B cell (primary cell): ENCODE results near the gene CLSTN2. TPM values are rescaled to one million over a fixed set of nuclear protein-coding genes. Genes with fewer than 3 reads are reported as not detected.

Source experiments
- ATAC-seq: fragments of 200-7000 bp; cut with Tn5 transposase; one replicate; pipeline ENCODE4 v1.10.0; 2021; ENCODE audit warnings: low read depth, mild to moderate bottlenecking, moderate number of reproducible peaks, moderate library complexity
- CTCF ChIA-PET: fragments of 350-600 bp; sonication (Branson Sonifier 250); formaldehyde crosslinking; loops from one replicate; lab custom pipeline; 2021; ENCODE audit warnings: antibody characterized with exemption, inconsistent platforms; lab: Charles Lee
- POLR2A ChIA-PET: fragments of 350-600 bp; sonication (Branson Sonifier 250); formaldehyde crosslinking; loops from one replicate; lab custom pipeline; 2021; ENCODE audit warnings: antibody characterized with exemption; lab: Charles Lee
- DNase-seq: peaks from one replicate; pipeline ENCODE4 v3.0.0; 2013
- H2AFZ ChIP-seq: 2 replicates; pipeline ENCODE4 v1.6.1; 2012; ENCODE audit warnings: mild to moderate bottlenecking, low read depth, low read length; ENCODE audit not compliant: insufficient read depth, poor library complexity, severe bottlenecking
- H3K27ac ChIP-seq, 2 donors: 1 replicate in 1 of 2; 2 replicates in 1 of 2; pipeline ENCODE4 v1.5.1; 2012 to 2013; ENCODE audit warnings: low read length in 2 of 2, mild to moderate bottlenecking in 2 of 2, moderate library complexity in 1 of 2
- H3K27me3 ChIP-seq, 4 experiments: fragments of 200-600 bp in 1 of 4; sonication (generic) in 1 of 4; replicated peaks in 1 of 4; 1 replicate in 2 of 4; 2 replicates in 2 of 4; pipeline versions ENCODE4 v1.6.1 to v1.7.0; 2013 to 2016; ENCODE audit warnings: low read length in 3 of 4, mild to moderate bottlenecking in 2 of 4, mixed read lengths in 1 of 4, moderate library complexity in 1 of 4; ENCODE audit not compliant: insufficient read depth in 4 of 4, control insufficient read depth in 3 of 4; ENCODE audit errors: control extremely low read depth in 1 of 4
- H3K36me3 ChIP-seq, 2 experiments: replicated peaks in 1 of 2; 1 replicate in 1 of 2; 2 replicates in 1 of 2; pipeline versions ENCODE4 v1.6.1 to v1.7.1; 2013; ENCODE audit warnings: low read length in 1 of 2; ENCODE audit not compliant: insufficient read depth in 2 of 2, control insufficient read depth in 1 of 2; ENCODE audit errors: control extremely low read depth in 1 of 2, extremely low read depth in 1 of 2
- H3K4me1 ChIP-seq, 2 donors: fragments of 200-600 bp in 1 of 2; sonication (generic) in 1 of 2; 1 replicate in 1 of 2; 2 replicates in 1 of 2; pipeline versions ENCODE4 v1.5.1 to v1.6.1; 2013 to 2017; ENCODE audit warnings: low read length in 2 of 2; ENCODE audit not compliant: control insufficient read depth in 2 of 2, insufficient read depth in 2 of 2
- H3K4me2 ChIP-seq: replicated peaks from 2 replicates; pipeline ENCODE3; 2012; ENCODE audit warnings: mild to moderate bottlenecking, low read depth, low read length; ENCODE audit not compliant: poor library complexity, severe bottlenecking
- H3K4me3 ChIP-seq, 5 experiments: fragments of 200-600 bp in 1 of 5; sonication (generic) in 1 of 5; 1 replicate in 3 of 5; 2 replicates in 2 of 5; pipeline versions ENCODE4 v1.5.1 to v1.7.0; 2011 to 2016; ENCODE audit warnings: low read length in 4 of 5, mild to moderate bottlenecking in 4 of 5, low read depth in 2 of 5, control low read depth in 1 of 5, moderate library complexity in 1 of 5; ENCODE audit not compliant: insufficient read depth in 1 of 5; ENCODE audit errors: control extremely low read depth in 1 of 5, extremely low read depth in 1 of 5
- H3K79me2 ChIP-seq: fragments of 200-600 bp; sonication (generic); one replicate; pipeline ENCODE4 v1.6.0; 2016; ENCODE audit warnings: low read length; ENCODE audit not compliant: control insufficient read depth, insufficient read depth
- H3K9ac ChIP-seq: fragments of 200-600 bp; sonication (generic); 2 replicates; pipeline ENCODE4 v1.6.1; 2017; ENCODE audit warnings: mild to moderate bottlenecking, low read length, moderate library complexity
- H3K9me3 ChIP-seq, 3 donors: one replicate each; pipeline versions ENCODE4 v1.6.1 to v1.7.1; 2013; ENCODE audit warnings: low read length in 2 of 3; ENCODE audit not compliant: control insufficient read depth in 2 of 3, insufficient read depth in 1 of 3; ENCODE audit errors: control extremely low read depth in 1 of 3
- H4K20me1 ChIP-seq: 2 replicates; pipeline ENCODE4 v1.6.0; 2012; ENCODE audit warnings: mild to moderate bottlenecking, low read length; ENCODE audit not compliant: insufficient read depth, control insufficient read depth, poor library complexity, severe bottlenecking
- H3K27ac Mint-ChIP-seq: one replicate; pipeline ENCODE4 v1.8.0; 2021; ENCODE audit warnings: mixed read lengths
- H3K27me3 Mint-ChIP-seq: one replicate; pipeline ENCODE4 v1.8.0; 2021; ENCODE audit warnings: mixed read lengths
- H3K4me1 Mint-ChIP-seq: one replicate; pipeline ENCODE4 v1.8.0; 2021; ENCODE audit warnings: mixed read lengths
- H3K4me3 Mint-ChIP-seq: one replicate; pipeline ENCODE4 v1.8.0; 2021; ENCODE audit warnings: mixed read lengths
- H3K9me3 Mint-ChIP-seq: one replicate; pipeline ENCODE4 v1.8.0; 2022; ENCODE audit warnings: mixed read lengths; ENCODE audit not compliant: insufficient read depth
- CTCF ChIP-seq: fragments of 200-600 bp; IDR thresholded peaks from one replicate; pipeline ENCODE4 v1.8.0; 2022; ENCODE audit warnings: antibody characterized with exemption, mild to moderate bottlenecking
- EZH2 ChIP-seq: IDR thresholded peaks from 2 replicates; pipeline ENCODE4 v1.6.1; 2012; ENCODE audit warnings: borderline replicate concordance, low read depth, mild to moderate bottlenecking, moderate library complexity, low read length; ENCODE audit not compliant: insufficient read depth, poor library complexity, severe bottlenecking
- WGBS: methylation state at CpG from one replicate; pipeline ENCODE4 v1.1.5; 2013; ENCODE audit warnings: missing lambda C conversion rate; ENCODE audit not compliant: insufficient coverage; 5-methylcytosine and 5-hydroxymethylcytosine counted together
- intact Hi-C: fragments of 100-400 bp; cut with micrococcal nuclease; formaldehyde crosslinking; loops from one replicate; pipeline ENCODE4 v1.10.0; 2022
- polyA plus RNA-seq: library from polyadenylated mRNA; depleted of rRNA; stranded (reverse); fragments of >200 nt; gene quantifications from 2 replicates; pipeline ENCODE4 v1.2.3, GENCODE V29; 2012
- total RNA-seq, 2 donors: library from RNA; stranded (reverse); fragments of 120-200 nt in 1 of 2; gene quantifications; 1 replicate in 1 of 2; 2 replicates in 1 of 2; pipeline versions ENCODE4 v1.2.3 to v1.2.4, GENCODE V29; 2013 to 2022

Gene CLSTN2
- total and polyA plus RNA-seq, 2 donors (not counting 1 experiment from before 2014, with no cell fraction given) = not detected

- POLR2A ChIA-PET = no interaction called here
- TF ChIP-seq EZH2 (no peak), CTCF (no peak)
- no peaks in the 10 kb centered on the region for H3K9me3 Mint-ChIP-seq
These were observed 534.5 kb downstream of the CLSTN2 start for GRCh38 chr3:140469491-140469890.

GRCh38 chr3:140470211-140470610 lies 535.2 kb downstream of the CLSTN2 start:
- TF ChIP-seq CTCF (no peak), EZH2 (no peak)
- Histone ChIP-seq H4K20me1 (no peaks in the 10 kb centered on the region), H2AFZ (no peak overlapping the region), H3K79me2 (no peaks in the 10 kb centered on the region), H3K9ac (no peak overlapping the region), H3K4me2 (no peak overlapping the region), H3K4me3 (no peak overlapping the region), H3K4me1 (no peaks in the 10 kb centered on the region), H3K9me3 (peaks cover 0 to 2% (median 0%) of the 10 kb centered on the region in 3 donors), H3K36me3 (no peaks in the 10 kb centered on the region), H3K27ac (no peak overlapping the region), H3K27me3 (no peaks in the 10 kb centered on the region)
- H3K9me3 Mint-ChIP-seq = no peaks in the 10 kb centered on the region
- H3K27ac Mint-ChIP-seq = no peak overlapping the region
- no peaks in the 10 kb centered on the region for H3K4me1 Mint-ChIP-seq
- ATAC-seq = no peak
- CTCF ChIA-PET = no interaction called here
- DNase-seq = no peak
- no peaks in the 10 kb centered on the region for H3K27me3 Mint-ChIP-seq
- whole genome bisulfite sequencing = 70% methylated on average over 4 of the region's 4 CpGs
- POLR2A ChIA-PET = no interaction called here
- no peak overlapping the region for H3K4me3 Mint-ChIP-seq
- intact Hi-C loops = no loop called here

More at GRCh38 chr3:140469491-140469890, 534.5 kb downstream of the CLSTN2 start:
- DNase-seq = no peak
- Mint-ChIP-seq H3K27me3 (no peaks in the 10 kb centered on the region), H3K4me1 (no peaks in the 10 kb centered on the region), H3K27ac (no peak overlapping the region), H3K4me3 (no peak overlapping the region)
- no peaks in the 10 kb centered on the region for H3K4me1 ChIP-seq
- intact Hi-C loops = no loop called here
- H4K20me1 ChIP-seq = no peaks in the 10 kb centered on the region
- no peak overlapping the region for H2AFZ ChIP-seq
- CTCF ChIA-PET = no interaction called here
- H3K4me3 ChIP-seq = no peak overlapping the region
- H3K79me2 ChIP-seq = no peaks in the 10 kb centered on the region
- no peak for ATAC-seq
- H3K27me3 ChIP-seq = no peaks in the 10 kb centered on the region
- H3K4me2 ChIP-seq = no peak overlapping the region
- no peaks in the 10 kb centered on the region for H3K36me3 ChIP-seq
- H3K9me3 ChIP-seq = peaks cover 0 to 2% (median 0%) of the 10 kb centered on the region in 3 donors
- WGBS = 87% methylated on average over 3 of the region's 4 CpGs
- no peak overlapping the region for H3K9ac ChIP-seq
- H3K27ac ChIP-seq = no peak overlapping the region
